ENCODE data around the gene PTPRK. TPM values are rescaled to one million over a fixed set of nuclear protein-coding genes. Genes with fewer than 3 reads are reported as not detected.

PTPRK gene
- 24.5 and 31.9 TPM in 2 replicates for total RNA-seq (2014; rRNA removed; shearing (Covaris generic))

- peak; percentile 94 to 95 for DNase-seq (ENCODE audit: low read depth in 1 of 2, low spot score in 2 of 2)
- Histone ChIP-seq H3K36me3 (peaks cover 3% of the 10 kb centered on the region; the same call in 1 of the 2 replicates), H3K9me3 (replicated peaks) (no peaks in the 10 kb centered on the region), H3K27ac (peak within 1 kb of the TSS; percentile 97), H3K4me3 (peak within 1 kb of the TSS; percentile 66), H3K4me1 (replicated peaks) (peaks cover 31% of the 10 kb centered on the region), H3K27me3 (replicated peaks) (no peaks in the 10 kb centered on the region)
Measured at GRCh38 chr6:128520436-128521281, at the start of gene PTPRK. PTPRK (minus strand) TSS chr6:128520599; CDS start chr6:128520358, 241 bp downstream.

GRCh38 chr6:128567029-128567428 is 46.6 kb upstream of the PTPRK start:
- Histone ChIP-seq H3K4me1 (replicated peaks) (peaks cover 23% of the 10 kb centered on the region), H3K36me3 (no peaks in the 10 kb centered on the region), H3K9me3 (replicated peaks) (no peaks in the 10 kb centered on the region), H3K27ac (no peak overlapping the region), H3K27me3 (replicated peaks) (no peaks in the 10 kb centered on the region), H3K4me3 (no peak overlapping the region)
- peak in 1 of 2 experiments; percentile 3 for DNase-seq (ENCODE audit: low read depth in 1 of 2, low spot score in 2 of 2)

GRCh38 chr6:128560966-128561365 is 40.6 kb upstream of the PTPRK start:
- Histone ChIP-seq H3K9me3 (replicated peaks) (no peaks in the 10 kb centered on the region), H3K4me3 (no peak overlapping the region), H3K27ac (no peak overlapping the region), H3K27me3 (replicated peaks) (no peaks in the 10 kb centered on the region), H3K36me3 (no peaks in the 10 kb centered on the region), H3K4me1 (replicated peaks) (no peaks in the 10 kb centered on the region)
- DNase-seq (ENCODE audit: low read depth in 1 of 2, low spot score in 2 of 2): no peak

GRCh38 chr6:128558924-128559323 is 38.5 kb upstream of the PTPRK start:
- no peaks in the 10 kb centered on the region for H3K36me3 ChIP-seq

GRCh38 chr6:128558021-128558420 is 37.6 kb upstream of the PTPRK start:
- no peaks in the 10 kb centered on the region for H3K4me1 ChIP-seq (replicated peaks)
- no peaks in the 10 kb centered on the region for H3K36me3 ChIP-seq
- H3K27ac ChIP-seq: no peak overlapping the region
- no peaks in the 10 kb centered on the region for H3K27me3 ChIP-seq (replicated peaks)
- no peak for DNase-seq (ENCODE audit: low read depth in 1 of 2, low spot score in 2 of 2)
- no peaks in the 10 kb centered on the region for H3K9me3 ChIP-seq (replicated peaks)
- H3K4me3 ChIP-seq: no peak overlapping the region

More at GRCh38 chr6:128558924-128559323, 38.5 kb upstream of the PTPRK start:
- DNase-seq (ENCODE audit: low read depth in 1 of 2, low spot score in 2 of 2): no peak
- Histone ChIP-seq H3K27me3 (replicated peaks) (no peaks in the 10 kb centered on the region), H3K4me1 (replicated peaks) (no peaks in the 10 kb centered on the region), H3K4me3 (no peak overlapping the region), H3K9me3 (replicated peaks) (no peaks in the 10 kb centered on the region), H3K27ac (no peak overlapping the region)

GRCh38 chr6:128557081-128557480 is 36.7 kb upstream of the PTPRK start:
- H3K4me3 ChIP-seq: no peak overlapping the region
- no peak for DNase-seq (ENCODE audit: low read depth in 1 of 2, low spot score in 2 of 2)
- no peaks in the 10 kb centered on the region for H3K9me3 ChIP-seq (replicated peaks)
- H3K36me3 ChIP-seq: no peaks in the 10 kb centered on the region
- no peaks in the 10 kb centered on the region for H3K27me3 ChIP-seq (replicated peaks)
- H3K4me1 ChIP-seq (replicated peaks): no peaks in the 10 kb centered on the region
- no peak overlapping the region for H3K27ac ChIP-seq

- no peak overlapping the region for H3K27ac ChIP-seq
- H3K4me1 ChIP-seq (replicated peaks): no peaks in the 10 kb centered on the region
- no peak overlapping the region for H3K4me3 ChIP-seq
- no peaks in the 10 kb centered on the region for H3K9me3 ChIP-seq (replicated peaks)
- no peaks in the 10 kb centered on the region for H3K36me3 ChIP-seq
- no peaks in the 10 kb centered on the region for H3K27me3 ChIP-seq (replicated peaks)
- DNase-seq (ENCODE audit: low read depth in 1 of 2, low spot score in 2 of 2): no peak
Measured at GRCh38 chr6:128554302-128554701, 33.9 kb upstream of the PTPRK start.

GRCh38 chr6:128541261-128541660 is 20.9 kb upstream of the PTPRK start:
- peaks cover 16% of the 10 kb centered on the region for H3K4me1 ChIP-seq (replicated peaks)
- H3K27ac ChIP-seq: no peak overlapping the region
- no peak overlapping the region for H3K4me3 ChIP-seq
- no peaks in the 10 kb centered on the region for H3K36me3 ChIP-seq
- DNase-seq (ENCODE audit: low read depth in 1 of 2, low spot score in 2 of 2): no peak
- no peaks in the 10 kb centered on the region for H3K27me3 ChIP-seq (replicated peaks)
- no peaks in the 10 kb centered on the region for H3K9me3 ChIP-seq (replicated peaks)

- peak in 1 of 2 experiments; percentile 51 for DNase-seq (ENCODE audit: low read depth in 1 of 2, low spot score in 2 of 2)
- Histone ChIP-seq H3K9me3 (replicated peaks) (no peaks in the 10 kb centered on the region), H3K36me3 (no peaks in the 10 kb centered on the region), H3K4me1 (replicated peaks) (peaks cover 16% of the 10 kb centered on the region), H3K27ac (0 out of 2 replicates have a peak overlapping the region, but pooled peaks have one; percentile 18), H3K27me3 (replicated peaks) (no peaks in the 10 kb centered on the region), H3K4me3 (no peak overlapping the region)
Measured at GRCh38 chr6:128538763-128539162, 18.4 kb upstream of the PTPRK start.

GRCh38 chr6:128532827-128533226 is 12.4 kb upstream of the PTPRK start:
- no peak overlapping the region for H3K4me3 ChIP-seq
- DNase-seq (ENCODE audit: low read depth in 1 of 2, low spot score in 2 of 2): no peak
- no peaks in the 10 kb centered on the region for H3K9me3 ChIP-seq (replicated peaks)
- no peak overlapping the region for H3K27ac ChIP-seq
- no peaks in the 10 kb centered on the region for H3K27me3 ChIP-seq (replicated peaks)
- peaks cover 9% of the 10 kb centered on the region for H3K4me1 ChIP-seq (replicated peaks)
- H3K36me3 ChIP-seq: no peaks in the 10 kb centered on the region

GRCh38 chr6:128532136-128532535 is 11.7 kb upstream of the PTPRK start:
- peaks cover 8% of the 10 kb centered on the region for H3K4me1 ChIP-seq (replicated peaks)
- H3K9me3 ChIP-seq (replicated peaks): no peaks in the 10 kb centered on the region
- H3K36me3 ChIP-seq: no peaks in the 10 kb centered on the region
- no peaks in the 10 kb centered on the region for H3K27me3 ChIP-seq (replicated peaks)
- no peak overlapping the region for H3K27ac ChIP-seq
- no peak overlapping the region for H3K4me3 ChIP-seq
- no peak for DNase-seq (ENCODE audit: low read depth in 1 of 2, low spot score in 2 of 2)

- no peak for DNase-seq (ENCODE audit: low read depth in 1 of 2, low spot score in 2 of 2)
- H3K4me3 ChIP-seq: no peak overlapping the region
- H3K27ac ChIP-seq: no peak overlapping the region
- H3K36me3 ChIP-seq: no peaks in the 10 kb centered on the region
- peaks cover 8% of the 10 kb centered on the region for H3K4me1 ChIP-seq (replicated peaks)
- H3K9me3 ChIP-seq (replicated peaks): no peaks in the 10 kb centered on the region
- no peaks in the 10 kb centered on the region for H3K27me3 ChIP-seq (replicated peaks)
Measured at GRCh38 chr6:128531696-128532095, 11.3 kb upstream of the PTPRK start.

GRCh38 chr6:128528241-128528640 is 7.8 kb upstream of the PTPRK start:
- no peak for DNase-seq (ENCODE audit: low read depth in 1 of 2, low spot score in 2 of 2)
- H3K36me3 ChIP-seq: no peaks in the 10 kb centered on the region
- H3K27me3 ChIP-seq (replicated peaks): no peaks in the 10 kb centered on the region
- H3K9me3 ChIP-seq (replicated peaks): no peaks in the 10 kb centered on the region
- H3K4me1 ChIP-seq (replicated peaks): peaks cover 8% of the 10 kb centered on the region
- H3K27ac ChIP-seq: no peak overlapping the region
- H3K4me3 ChIP-seq: no peak overlapping the region

GRCh38 chr6:128527375-128527774 is 7.0 kb upstream of the PTPRK start:
- Histone ChIP-seq H3K27ac (no peak overlapping the region), H3K36me3 (no peaks in the 10 kb centered on the region), H3K27me3 (replicated peaks) (no peaks in the 10 kb centered on the region), H3K9me3 (replicated peaks) (no peaks in the 10 kb centered on the region), H3K4me1 (replicated peaks) (peaks cover under 1% of the 10 kb centered on the region), H3K4me3 (no peak overlapping the region)
- DNase-seq (ENCODE audit: low read depth in 1 of 2, low spot score in 2 of 2): no peak

Measured in SJSA1 (cell line).